GM23338 (cell line): ENCODE results near the gene IL18R1. TPM values are rescaled to one million over a fixed set of nuclear protein-coding genes. Genes with fewer than 3 reads are reported as not detected.

Experiments used
- ATAC-seq: fragments of 200-7000 bp; cut with Tn5 transposase; 3 replicates; pipeline ENCODE4 v1.9.1; 2020
- DNase-seq: peaks from one replicate; pipeline ENCODE4 v3.0.0-alpha.2; 2015; ENCODE audit warnings: low spot score
- H2AFZ ChIP-seq: fragments of 200-600 bp; sonication (generic); 2 replicates; pipeline ENCODE4 v1.8.0; 2016; ENCODE audit warnings: antibody characterized with exemption, mild to moderate bottlenecking, moderate library complexity
- H3F3A ChIP-seq: fragments of 200-600 bp; sonication (generic); replicated peaks from 2 replicates; pipeline ENCODE4 v1.8.0; 2017; ENCODE audit warnings: antibody characterized with exemption, mixed run types, low read depth
- H3K27ac ChIP-seq: fragments of 200-600 bp; sonication (generic); 2 replicates; pipeline ENCODE4 v1.6.1; 2016; ENCODE audit warnings: low read depth
- H3K27me3 ChIP-seq: fragments of 200-600 bp; sonication (generic); 2 replicates; pipeline ENCODE4 v1.8.0; 2016; ENCODE audit warnings: mild to moderate bottlenecking, mixed run types, moderate library complexity; ENCODE audit not compliant: insufficient read depth
- H3K36me3 ChIP-seq: fragments of 200-600 bp; sonication (generic); 2 replicates; pipeline ENCODE4 v1.8.0; 2016; ENCODE audit warnings: mild to moderate bottlenecking; ENCODE audit not compliant: insufficient read depth
- H3K4me1 ChIP-seq: fragments of 200-600 bp; sonication (generic); 2 replicates; pipeline ENCODE4 v1.8.0; 2016; ENCODE audit warnings: mild to moderate bottlenecking, moderate library complexity; ENCODE audit not compliant: insufficient read depth
- H3K4me2 ChIP-seq: fragments of 200-600 bp; sonication (generic); 2 replicates; pipeline ENCODE4 v1.7.1; 2017; ENCODE audit warnings: mixed run types
- H3K4me3 ChIP-seq: fragments of 200-600 bp; sonication (generic); 2 replicates; pipeline ENCODE4 v1.6.1; 2016; ENCODE audit warnings: mixed run types
- H3K79me2 ChIP-seq: fragments of 200-600 bp; sonication (generic); replicated peaks from 2 replicates; pipeline ENCODE4 v1.8.0; 2017; ENCODE audit warnings: mild to moderate bottlenecking; ENCODE audit not compliant: insufficient read depth
- H3K9me2 ChIP-seq: fragments of 200-600 bp; sonication (generic); 2 replicates; pipeline ENCODE4 v1.8.0; 2017; ENCODE audit not compliant: insufficient read depth
- H4K20me1 ChIP-seq: fragments of 200-600 bp; sonication (generic); replicated peaks from 2 replicates; pipeline ENCODE4 v1.8.0; 2017; ENCODE audit warnings: mild to moderate bottlenecking; ENCODE audit not compliant: insufficient read depth
- H3K27ac Mint-ChIP-seq: 2 replicates; pipeline ENCODE4 v1.8.0; 2020; ENCODE audit warnings: inconsistent platforms, mild to moderate bottlenecking, moderate library complexity, mixed read lengths
- H3K27me3 Mint-ChIP-seq: 3 replicates; pipeline ENCODE4 v1.8.0; 2022; ENCODE audit warnings: low read depth, mild to moderate bottlenecking, moderate library complexity, mixed read lengths, inconsistent platforms; ENCODE audit not compliant: insufficient read depth, poor library complexity
- H3K36me3 Mint-ChIP-seq: 3 replicates; pipeline ENCODE4 v1.8.0; 2021; ENCODE audit warnings: low read depth, mild to moderate bottlenecking, inconsistent platforms, moderate library complexity, mixed read lengths
- H3K4me1 Mint-ChIP-seq: 3 replicates; pipeline ENCODE4 v1.8.0; 2020; ENCODE audit warnings: mild to moderate bottlenecking, inconsistent platforms, mixed read lengths
- H3K4me3 Mint-ChIP-seq: 3 replicates; pipeline ENCODE4 v1.8.0; 2021; ENCODE audit warnings: moderate library complexity, mild to moderate bottlenecking, inconsistent platforms, mixed read lengths
- H3K9me3 Mint-ChIP-seq: 3 replicates; pipeline ENCODE4 v1.8.0; 2020; ENCODE audit warnings: moderate library complexity, mild to moderate bottlenecking, inconsistent platforms, mixed read lengths
- CREB1 ChIP-seq: fragments of 250-450 bp; sonication (Bioruptor Pico); IDR thresholded peaks from 2 replicates; pipeline ENCODE4 v1.5.0; 2020; ENCODE audit warnings: low read depth, mild to moderate bottlenecking, moderate library complexity
- CTCF ChIP-seq, 2 experiments: fragments of 200-600 bp in 1 of 2; sonication (generic) in 1 of 2; conservative IDR thresholded peaks; 2 replicates each; pipeline versions ENCODE4 v1.5.1 to v1.6.1; 2016 to 2017; ENCODE audit warnings: antibody characterized with exemption in 2 of 2, low read depth in 2 of 2, mild to moderate bottlenecking in 2 of 2, moderate library complexity in 1 of 2
- ETS1 ChIP-seq: IDR thresholded peaks from 2 replicates; pipeline ENCODE4 v1.6.1; 2016; ENCODE audit warnings: antibody characterized with exemption
- EZH2 ChIP-seq: fragments of 200-600 bp; sonication (generic); IDR thresholded peaks from one replicate; pipeline ENCODE4 v1.8.0; 2017; ENCODE audit warnings: antibody characterized with exemption, mild to moderate bottlenecking, low read depth; ENCODE audit not compliant: unreplicated experiment
- EZH2phosphoT487 ChIP-seq: fragments of 200-600 bp; sonication (generic); IDR thresholded peaks from one replicate; pipeline ENCODE4 v1.8.1; 2018; ENCODE audit warnings: antibody characterized with exemption; ENCODE audit not compliant: unreplicated experiment
- JUNB ChIP-seq: IDR thresholded peaks from one replicate; pipeline ENCODE4 v1.6.1; 2016; ENCODE audit warnings: antibody characterized with exemption; ENCODE audit not compliant: unreplicated experiment
- NANOG ChIP-seq: IDR thresholded peaks from 2 replicates; pipeline ENCODE4 v1.6.1; 2016; ENCODE audit warnings: antibody characterized with exemption, borderline replicate concordance
- POLR2AphosphoS5 ChIP-seq: IDR thresholded peaks from 2 replicates; pipeline ENCODE4 v1.6.1; 2016; ENCODE audit warnings: antibody characterized with exemption, low read depth
- REST ChIP-seq: IDR thresholded peaks from one replicate; pipeline ENCODE4 v1.6.1; 2018; ENCODE audit warnings: antibody characterized with exemption; ENCODE audit not compliant: unreplicated experiment
- STAT1 ChIP-seq: IDR thresholded peaks from one replicate; pipeline ENCODE4 v1.6.1; 2016; ENCODE audit warnings: antibody characterized with exemption; ENCODE audit not compliant: unreplicated experiment
- ZNF114 ChIP-seq: fragments of 250-450 bp; sonication (Bioruptor Pico); IDR thresholded peaks from 2 replicates; pipeline ENCODE4 v1.5.0; 2020; ENCODE audit warnings: mild to moderate bottlenecking, moderate library complexity
- ZNF331 ChIP-seq: fragments of 250-450 bp; sonication (Bioruptor Pico); IDR thresholded peaks from 2 replicates; pipeline ENCODE4 v1.5.0; 2020; ENCODE audit warnings: low read depth, mild to moderate bottlenecking, moderate library complexity
- ZNF462 ChIP-seq: fragments of 250-450 bp; sonication (Bioruptor Pico); IDR thresholded peaks from 2 replicates; pipeline ENCODE4 v1.5.0; 2020; ENCODE audit warnings: mild to moderate bottlenecking, moderate library complexity
- polyA plus RNA-seq: library from polyadenylated mRNA; unstranded; fragments of >200 nt; fragmentation: Nextera tagmentation; extraction: Ambion mirVana; gene quantifications from 2 replicates; pipeline ENCODE4 v1.2.1, GENCODE V29; 2016
- total RNA-seq: library from RNA; depleted of rRNA; stranded (reverse); fragments of >200 nt; shearing (Covaris generic); gene quantifications from 2 replicates; pipeline ENCODE4 v1.2.3, GENCODE V29; 2014

The IL18R1 gene
- total and polyA plus RNA-seq, 2 experiments from 2014 or later = 0.17 to 0.39 TPM

- H3K9me3 Mint-ChIP-seq = no peaks in the 10 kb centered on the region
- TF ChIP-seq CTCF (conservative IDR thresholded peaks at IDR 0.05; ENCODE audit: low read depth in 2 of 2) (no peak), STAT1 (no peak), JUNB (no peak), ZNF462 (no peak), EZH2phosphoT487 (no peak), CREB1 (CRISPR knock-in tag) (no peak), REST (no peak), EZH2 (no peak), ETS1 (no peak), POLR2AphosphoS5 (no peak), NANOG (no peak), ZNF114 (no peak), ZNF331 (CRISPR knock-in tag) (no peak)
- H3K27ac Mint-ChIP-seq = no peak overlapping the region
- Histone ChIP-seq H3K4me2 (no peak overlapping the region), H3K36me3 (no peaks in the 10 kb centered on the region), H2AFZ (no peak overlapping the region), H4K20me1 (no peaks in the 10 kb centered on the region), H3K27me3 (no peaks in the 10 kb centered on the region), H3K4me1 (no peaks in the 10 kb centered on the region), H3K27ac (no peak overlapping the region), H3F3A (no peaks in the 10 kb centered on the region), H3K9me2 (peaks cover 3% of the 10 kb centered on the region; the same call in 1 of the 2 replicates), H3K4me3 (no peak overlapping the region), H3K79me2 (no peaks in the 10 kb centered on the region)
- no peak overlapping the region for H3K4me3 Mint-ChIP-seq
- no peaks in the 10 kb centered on the region for H3K4me1 Mint-ChIP-seq
- no peaks in the 10 kb centered on the region for H3K27me3 Mint-ChIP-seq
- DNase-seq = no peak
- ATAC-seq = no peak
- no peaks in the 10 kb centered on the region for H3K36me3 Mint-ChIP-seq
Observed at GRCh38 chr2:102344397-102344796, 11.2 kb upstream of the IL18R1 start.
